Adrenal gland (tissue), 12 donors: ENCODE data around the gene TEX22. TPM values are rescaled to one million over a fixed set of nuclear protein-coding genes. Genes with fewer than 3 reads are reported as not detected.
A peak's percentile ranks its signal among the peaks of the same experiment; 100 is the strongest.

Experiments
- DNase-seq, 7 donors: peaks; one replicate each; pipeline ENCODE4 v3.0.0-alpha.2; 2019 to 2020
- H3K27ac ChIP-seq, 5 donors: fragments of 200-600 bp; sonication (generic) in 4 of 5; 1 replicate in 3 of 5; 2 replicates in 2 of 5; pipeline versions ENCODE4 v1.5.1 to v1.8.0; 2016 to 2020; ENCODE audit warnings: mild to moderate bottlenecking in 1 of 5
- H3K27me3 ChIP-seq: fragments of 200-600 bp; 2 replicates; pipeline ENCODE4 v1.8.0; 2021
- H3K36me3 ChIP-seq, 2 donors: fragments of 200-600 bp; replicated peaks in 1 of 2; 1 replicate in 1 of 2; 2 replicates in 1 of 2; pipeline versions ENCODE4 v1.5.1 to v1.8.0; 2018 to 2022
- H3K4me1 ChIP-seq, 2 donors: fragments of 200-600 bp; replicated peaks in 1 of 2; 1 replicate in 1 of 2; 2 replicates in 1 of 2; pipeline versions ENCODE4 v1.5.1 to v1.8.0; 2018 to 2021
- H3K4me3 ChIP-seq, 4 donors: fragments of 200-600 bp; sonication (generic) in 3 of 4; one replicate each; pipeline ENCODE4 v1.5.1; 2016 to 2018
- H3K9me3 ChIP-seq, 3 donors: fragments of 200-600 bp; sonication (generic) in 1 of 3; replicated peaks in 1 of 3; 1 replicate in 2 of 3; 2 replicates in 1 of 3; pipeline versions ENCODE4 v1.5.1 to v1.8.0; 2016 to 2021
- CTCF ChIP-seq, 6 experiments: fragments of 450-650 bp in 4 of 6; fragments of 200-600 bp in 2 of 6; sonication (generic) in 1 of 6; IDR thresholded peaks; 1 replicate in 5 of 6; 2 replicates in 1 of 6; pipeline versions ENCODE4 v1.5.1 to v1.8.0; 2016 to 2021; ENCODE audit warnings: antibody characterized with exemption in 6 of 6, mild to moderate bottlenecking in 2 of 6, moderate library complexity in 1 of 6
- POLR2A ChIP-seq, 2 donors: fragments of 450-650 bp; IDR thresholded peaks; one replicate each; pipeline ENCODE4 v1.6.1; 2017; ENCODE audit warnings: antibody characterized with exemption in 2 of 2, mild to moderate bottlenecking in 2 of 2, moderate library complexity in 1 of 2
- WGBS, 4 donors: extraction: QIAGEN DNeasy Blood & Tissue Kit in 2 of 4; methylation state at CpG; one replicate each; pipeline versions ENCODE4 v1.1.5 to v1.1.7; 2013 to 2017; 5-methylcytosine and 5-hydroxymethylcytosine counted together
- intact Hi-C, 2 donors: fragments of 100-400 bp; cut with DNase I; formaldehyde crosslinking; loops; one replicate each; pipeline versions ENCODE4 v1.14.1 to v1.15.0; 2022 to 2023
- polyA plus RNA-seq, 3 donors: library from polyadenylated mRNA; stranded (reverse); fragments of 200-250 nt in 2 of 3; fragments of 350-450 nt in 1 of 3; fragmentation: Illumina TruSeq in 1 of 3; extraction: RNeasy Lipid Tissue Mini Kit (QIAGEN cat#74804) in 1 of 3; gene quantifications; one replicate each; pipeline ENCODE4 v1.2.3, GENCODE V29; 2013 to 2014
- total RNA-seq, 9 donors: library from RNA; depleted of rRNA in 4 of 9; stranded (reverse); fragments of >200 nt in 4 of 9; fragments of 120-200 nt in 1 of 9; fragmentation: NEBNext Ultra II Directional in 1 of 9; extraction: Animal tissue kit (Norgen Biotek cat#: 25700) in 1 of 9; gene quantifications; one replicate each; pipeline versions ENCODE4 v1.1.0 to v1.2.4, GENCODE V29; 2013 to 2023
- donor health status: healthy with polysubstance abuse.
- donor health status: Bipolar disorder and iron deficiency.
- donor health status: DM: yes; HTN: yes; CAD: no.
- donor health status: DM: no; HTN: no; CAD: no.
- donor health status: DM: no; HTN: no; CAD: no.
- donor health status: DM: yes; HTN: yes; CAD: no.

Gene TEX22
- total and polyA plus RNA-seq, 12 donors = 0.17 to 2.8 (median 0.38) TPM; not detected in 3

DNA sequence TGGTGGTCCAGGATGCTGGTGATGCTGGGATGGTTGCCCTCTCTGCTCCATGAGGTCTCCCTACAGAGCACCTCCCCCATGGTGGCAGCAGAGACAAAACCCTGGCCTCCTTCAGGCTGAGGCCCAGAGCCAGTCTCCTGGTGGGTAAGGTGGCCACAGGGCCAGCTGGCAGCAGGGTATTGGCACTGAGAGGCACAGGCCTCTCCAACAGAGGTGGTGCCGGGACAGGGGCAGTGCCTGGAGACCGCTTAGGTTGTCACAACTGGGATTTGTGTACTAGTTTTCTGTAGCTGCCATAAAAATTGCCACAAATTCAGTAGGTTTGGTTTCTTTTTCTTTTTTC is 15.2 kb downstream of the TEX22 start:
- TF ChIP-seq CTCF (IDR thresholded peaks at IDR 0.05) = no peak
- TF ChIP-seq POLR2A (IDR thresholded peaks at IDR 0.05) = no peak
- no peak overlapping the region for H3K27ac ChIP-seq
- H3K9me3 ChIP-seq = no peaks in the 10 kb centered on the region
- peaks cover 16% of the 10 kb centered on the region for H3K27me3 ChIP-seq
- H3K4me3 ChIP-seq = no peak overlapping the region
- peaks cover 4 to 8% of the 10 kb centered on the region in 2 donors for H3K4me1 ChIP-seq
- intact Hi-C loops = no loop called here
- 94 to 100% (median 95%) methylated on average over 1 to 2 of the region's 2 CpGs for WGBS, 4 donors
- DNase-seq = no peak
- no peaks in the 10 kb centered on the region for H3K36me3 ChIP-seq

DNA sequence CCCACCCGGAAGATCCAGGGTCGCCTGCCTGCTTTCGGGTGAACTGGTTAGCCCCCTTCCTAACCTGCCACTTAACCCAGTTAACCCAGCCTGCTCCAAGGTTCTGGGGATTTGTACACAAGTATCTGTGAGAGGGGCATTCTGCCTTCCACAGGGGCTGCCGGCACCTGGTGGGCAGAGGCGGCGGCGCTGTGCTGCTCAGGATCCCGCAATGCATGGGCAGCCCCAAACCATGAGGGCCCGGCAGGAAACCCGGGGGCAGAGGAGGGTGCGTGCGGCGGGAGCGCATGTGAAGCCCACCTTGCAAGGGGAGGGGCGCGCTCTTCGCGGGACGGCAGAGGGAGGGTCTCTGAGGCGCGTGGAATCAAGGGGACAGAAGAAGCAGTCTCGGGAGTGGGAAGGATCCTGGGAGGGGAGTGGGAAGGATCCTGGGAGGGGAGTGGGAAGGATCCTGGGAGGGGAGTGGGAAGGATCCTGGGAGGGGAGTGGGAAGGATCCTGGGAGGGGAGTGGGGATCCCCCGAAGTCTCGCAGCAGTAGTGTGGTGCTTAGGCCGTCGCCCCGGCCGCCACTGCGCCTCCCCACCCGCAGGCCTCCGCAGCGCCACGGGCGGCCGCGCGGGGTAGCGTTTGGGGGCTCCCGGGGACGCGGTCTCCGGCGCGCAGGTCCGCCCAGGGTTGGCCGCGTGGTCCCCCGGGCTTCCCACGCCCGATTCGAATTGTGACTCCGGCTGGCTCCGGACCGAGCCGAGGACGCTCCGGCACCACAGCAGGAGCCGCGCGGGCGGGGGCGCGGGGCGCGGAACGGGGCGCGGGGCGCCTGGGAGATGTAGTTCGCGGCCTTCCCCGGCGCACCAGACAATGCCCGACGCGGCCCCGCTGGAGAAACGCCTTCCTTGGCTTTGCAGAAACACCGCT is 16.4 kb downstream of the TEX22 start:
- WGBS, 4 donors = 9 to 26% (median 13%) methylated on average over 27 to 79 of the region's 79 CpGs
- TF ChIP-seq POLR2A (IDR thresholded peaks at IDR 0.05) (no peak), CTCF (IDR thresholded peaks at IDR 0.05) (peak in 5 of 6 experiments; percentile 35 to 81 (median 54))
- intact Hi-C loops = no loop called here
- peak overlapping the region in 1 of 5 donors; percentile 18 for H3K27ac ChIP-seq
- H3K4me1 ChIP-seq = peaks cover 4 to 14% of the 10 kb centered on the region in 2 donors
- DNase-seq = peak; percentile 52 to 79 (median 62)
- H3K9me3 ChIP-seq = no peaks in the 10 kb centered on the region
- H3K4me3 ChIP-seq = peak overlapping the region in 2 of 4 donors; percentile 27 to 63
- no peaks in the 10 kb centered on the region for H3K36me3 ChIP-seq
- H3K27me3 ChIP-seq = peaks cover 16% of the 10 kb centered on the region

- H3K4me1 ChIP-seq = peaks cover 8 to 17% of the 10 kb centered on the region in 2 donors
- peak overlapping the region in 1 of 4 donors; percentile 63 for H3K4me3 ChIP-seq
- H3K36me3 ChIP-seq = no peaks in the 10 kb centered on the region
- DNase-seq = no peak
- intact Hi-C loops = no loop called here
- 91 to 92% (median 91%) methylated on average over 25 of the region's 25 CpGs for WGBS, 4 donors
- peaks cover 13% of the 10 kb centered on the region for H3K27me3 ChIP-seq
- H3K27ac ChIP-seq = no peak overlapping the region
- TF ChIP-seq CTCF (IDR thresholded peaks at IDR 0.05) (no peak), POLR2A (IDR thresholded peaks at IDR 0.05) (no peak)
- H3K9me3 ChIP-seq = no peaks in the 10 kb centered on the region
These were observed 17.4 kb downstream of the TEX22 start for GRCh38 chr14:105415481-105416428.

DNA sequence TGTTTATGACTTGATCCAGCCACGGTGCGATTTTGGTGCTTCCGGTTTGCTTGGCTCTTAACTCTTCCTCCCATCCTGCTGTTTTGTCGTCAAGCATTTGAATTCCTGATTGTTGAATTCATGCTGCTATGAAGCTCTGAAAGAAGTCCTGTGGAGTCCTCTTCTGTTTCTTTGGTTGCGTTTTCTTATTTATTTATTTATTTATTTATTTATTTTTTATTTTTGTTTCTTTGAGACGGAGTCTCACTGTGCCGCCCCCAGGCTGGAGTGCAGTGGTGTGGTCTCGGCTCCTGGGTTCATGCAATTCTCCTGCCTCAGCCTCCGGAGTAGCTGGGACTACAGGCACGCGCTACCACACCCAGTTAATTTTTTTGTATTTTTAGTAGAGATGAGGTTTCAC is 18.3 kb downstream of the TEX22 start:
- Histone ChIP-seq H3K9me3 (no peaks in the 10 kb centered on the region), H3K27me3 (peaks cover 10% of the 10 kb centered on the region), H3K4me3 (no peak overlapping the region), H3K27ac (no peak overlapping the region), H3K4me1 (peaks cover 13 to 20% of the 10 kb centered on the region in 2 donors), H3K36me3 (no peaks in the 10 kb centered on the region)
- no peak for DNase-seq
- WGBS, 4 donors = 94 to 98% (median 98%) methylated on average over 11 of the region's 11 CpGs
- intact Hi-C loops = no loop called here
- TF ChIP-seq CTCF (IDR thresholded peaks at IDR 0.05) = no peak
- no peak for TF ChIP-seq POLR2A (IDR thresholded peaks at IDR 0.05)
